ENCODE results near the gene PCSK6.

PCSK6 gene

GRCh38 chr15:101522621-101523559 lies 33.4 kb upstream of the PCSK6 start:
- no peak for DNase-seq

- DNase-seq: no peak
Measured at GRCh38 chr15:101522091-101522490, 32.6 kb upstream of the PCSK6 start.

- no peak for DNase-seq
Measured at GRCh38 chr15:101521591-101521990, 32.1 kb upstream of the PCSK6 start.

GRCh38 chr15:101521069-101521468 lies 31.6 kb upstream of the PCSK6 start:
- no peak for DNase-seq

- no peak for DNase-seq
Measured at GRCh38 chr15:101520395-101520794, 30.9 kb upstream of the PCSK6 start.

GRCh38 chr15:101517504-101517903 lies 28.0 kb upstream of the PCSK6 start:
- DNase-seq: no peak

GRCh38 chr15:101514318-101514717 lies 24.8 kb upstream of the PCSK6 start:
- DNase-seq: no peak

GRCh38 chr15:101511717-101512116 lies 22.2 kb upstream of the PCSK6 start:
- DNase-seq: no peak

- DNase-seq: no peak
Measured at GRCh38 chr15:101510212-101511197, 21.0 kb upstream of the PCSK6 start.

- no peak for DNase-seq
Measured at GRCh38 chr15:101509279-101509678, 19.8 kb upstream of the PCSK6 start.

- no peak for DNase-seq
Measured at GRCh38 chr15:101506491-101506890, 17.0 kb upstream of the PCSK6 start.

- DNase-seq: no peak
Measured at GRCh38 chr15:101505610-101506337, 16.3 kb upstream of the PCSK6 start.

GRCh38 chr15:101504866-101505609 lies 15.5 kb upstream of the PCSK6 start:
- no peak for DNase-seq

GRCh38 chr15:101504373-101504772 lies 14.9 kb upstream of the PCSK6 start:
- no peak for DNase-seq

- no peak for DNase-seq
Measured at GRCh38 chr15:101503296-101503599, 13.7 kb upstream of the PCSK6 start.

- DNase-seq: no peak
Measured at GRCh38 chr15:101502572-101503295, 13.2 kb upstream of the PCSK6 start.

GRCh38 chr15:101501703-101502373 lies 12.3 kb upstream of the PCSK6 start:
- DNase-seq: peak; percentile 23

GRCh38 chr15:101500865-101501551 lies 11.5 kb upstream of the PCSK6 start:
- DNase-seq: no peak

GRCh38 chr15:101499863-101500713 lies 10.6 kb upstream of the PCSK6 start:
- DNase-seq: no peak
